Activated CD4-positive, alpha-beta T cell treated with anti-CD3 and anti-CD28 coated beads, Interleukin-2, amount 50 U/mL, for 4 hours (primary cell): ENCODE results near the gene CSTB.

Source experiments
- DNase-seq, 2 experiments: peaks; one replicate each; pipeline ENCODE4 v3.0.0-alpha.2; 2020

Gene CSTB

GRCh38 chr21:43745772-43746517 lies 30.2 kb downstream of the CSTB start:
- no peak for DNase-seq

- no peak for DNase-seq
These were observed 31.4 kb downstream of the CSTB start for GRCh38 chr21:43744725-43745124.

GRCh38 chr21:43743947-43744346 lies 32.2 kb downstream of the CSTB start:
- DNase-seq, result no peak

DNA sequence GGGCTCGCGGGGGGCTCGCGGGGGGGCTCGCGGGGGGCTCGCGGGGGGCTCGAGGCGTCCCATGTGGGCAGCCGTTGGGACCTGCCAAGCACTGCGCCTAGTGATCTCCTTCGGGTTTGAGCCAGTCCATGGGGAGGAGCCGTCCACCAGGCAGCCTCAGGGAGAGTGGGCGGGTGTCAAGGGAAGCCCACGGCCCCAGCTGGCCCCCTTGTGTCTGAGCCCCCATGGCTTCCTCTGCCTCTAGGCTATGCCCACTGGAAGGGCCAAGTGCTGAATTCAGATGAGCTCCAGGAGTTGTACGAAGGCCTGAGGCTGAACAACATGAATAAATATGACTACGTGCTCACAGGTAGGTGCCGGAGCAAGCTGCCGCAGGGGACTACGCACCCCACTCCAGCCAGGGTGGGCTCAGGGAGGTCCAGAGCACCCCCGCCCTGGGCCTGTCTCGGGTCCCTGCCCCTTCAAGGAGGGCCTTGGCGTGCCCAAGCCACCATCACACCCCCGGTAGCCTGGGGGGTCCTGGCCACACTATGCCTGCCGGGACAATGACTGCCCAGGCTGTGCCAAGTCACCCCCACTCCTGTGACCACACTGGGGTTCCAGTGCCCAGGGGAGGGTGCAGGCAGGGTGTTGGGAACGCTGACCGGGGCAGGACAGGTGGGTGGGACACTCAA lies 34.5 kb downstream of the CSTB start:
- no peak for DNase-seq

DNA sequence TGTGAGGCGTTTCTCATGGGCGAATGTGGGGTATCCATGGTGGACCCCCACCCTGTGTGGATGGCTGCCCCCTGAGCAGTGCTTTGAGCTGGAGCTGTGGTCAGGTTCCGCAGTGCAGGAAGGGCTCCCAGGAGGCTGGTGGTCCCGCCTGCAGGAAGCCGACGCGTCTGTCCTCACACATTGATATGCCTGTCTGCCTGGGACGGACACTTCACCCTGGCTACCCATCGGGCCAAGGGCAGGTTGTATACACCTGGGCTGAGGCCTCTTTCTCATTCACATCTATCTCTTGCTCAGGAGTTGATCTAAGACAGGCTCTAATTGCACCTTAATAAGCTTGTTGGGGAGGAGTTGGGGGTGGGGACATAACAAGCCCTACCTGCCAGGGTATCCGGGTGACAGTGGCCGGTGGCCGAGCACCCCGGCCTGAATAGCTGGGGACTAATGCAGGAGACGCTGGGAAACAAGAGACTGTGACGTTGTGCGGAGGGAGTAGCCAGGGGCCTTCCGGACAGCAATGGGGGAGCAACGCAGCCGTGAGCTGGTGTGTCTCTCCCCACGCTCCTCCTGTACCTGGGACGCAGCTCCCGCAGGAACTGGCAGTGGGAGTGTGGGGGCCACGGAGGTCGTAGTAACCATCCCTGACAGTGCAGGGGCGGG lies 35.5 kb downstream of the CSTB start:
- no peak for DNase-seq

GRCh38 chr21:43739621-43740435 lies 36.3 kb downstream of the CSTB start:
- no peak for DNase-seq

DNA sequence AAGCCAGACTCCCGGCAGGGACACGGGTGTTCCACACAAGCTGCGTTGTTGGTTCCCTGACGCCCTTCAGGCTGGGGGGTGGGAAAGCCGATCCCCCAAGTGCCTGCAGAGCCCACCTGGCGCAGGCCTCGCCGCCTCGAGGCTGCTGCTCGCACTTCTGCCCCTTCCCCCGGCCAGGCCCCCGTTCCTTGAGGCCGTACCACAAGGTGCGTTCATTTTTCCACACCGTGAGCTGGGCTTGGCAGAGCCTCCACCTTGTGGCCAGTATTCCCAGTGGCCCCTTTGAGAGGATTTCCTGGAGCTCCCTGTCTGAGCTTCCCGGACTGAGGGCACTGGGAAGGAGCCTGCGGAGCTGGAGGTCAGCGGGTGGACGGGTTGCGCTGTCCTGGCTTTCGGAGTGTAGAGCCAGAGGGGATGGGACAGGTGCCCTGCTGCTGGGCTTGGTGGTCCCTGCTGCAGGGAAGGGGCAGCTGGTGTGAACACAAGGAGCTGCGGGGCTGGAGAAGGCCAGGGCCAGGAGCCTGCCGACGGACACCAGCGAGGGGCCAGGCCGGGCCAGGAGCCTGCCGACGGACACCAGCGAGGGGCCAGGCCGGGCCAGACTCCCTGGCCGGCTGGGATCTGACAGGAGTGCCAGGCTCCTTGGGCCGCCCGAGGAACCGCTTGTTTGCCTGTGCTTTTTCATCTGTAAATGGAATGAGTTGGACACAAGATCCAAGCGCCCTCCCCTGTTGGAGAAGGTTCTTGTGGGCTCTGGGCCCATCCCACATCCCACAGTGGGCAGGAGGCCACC lies 38.8 kb downstream of the CSTB start:
- DNase-seq, result no peak

- no peak for DNase-seq
These were observed 39.8 kb downstream of the CSTB start for GRCh38 chr21:43736224-43736883.

- DNase-seq, result no peak
These were observed 40.6 kb downstream of the CSTB start for GRCh38 chr21:43735236-43736091.

DNA sequence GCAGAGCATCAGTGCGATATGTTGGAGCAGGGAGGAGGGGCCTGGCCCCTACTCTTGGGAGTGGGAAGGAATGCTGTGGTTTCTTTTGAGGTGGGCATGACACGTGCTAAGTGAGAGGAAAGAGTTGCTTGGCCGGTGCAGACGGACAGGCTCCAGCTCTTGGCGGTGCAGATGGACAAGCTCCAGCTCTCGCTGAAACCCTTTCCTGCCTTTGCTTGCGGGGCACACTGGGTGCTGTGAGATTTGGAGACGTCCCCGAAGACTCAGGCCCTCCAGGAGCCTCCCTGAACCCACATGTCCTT lies 41.2 kb downstream of the CSTB start:
- DNase-seq, result no peak

- DNase-seq, result no peak
These were observed 41.8 kb downstream of the CSTB start for GRCh38 chr21:43734131-43734927.

DNA sequence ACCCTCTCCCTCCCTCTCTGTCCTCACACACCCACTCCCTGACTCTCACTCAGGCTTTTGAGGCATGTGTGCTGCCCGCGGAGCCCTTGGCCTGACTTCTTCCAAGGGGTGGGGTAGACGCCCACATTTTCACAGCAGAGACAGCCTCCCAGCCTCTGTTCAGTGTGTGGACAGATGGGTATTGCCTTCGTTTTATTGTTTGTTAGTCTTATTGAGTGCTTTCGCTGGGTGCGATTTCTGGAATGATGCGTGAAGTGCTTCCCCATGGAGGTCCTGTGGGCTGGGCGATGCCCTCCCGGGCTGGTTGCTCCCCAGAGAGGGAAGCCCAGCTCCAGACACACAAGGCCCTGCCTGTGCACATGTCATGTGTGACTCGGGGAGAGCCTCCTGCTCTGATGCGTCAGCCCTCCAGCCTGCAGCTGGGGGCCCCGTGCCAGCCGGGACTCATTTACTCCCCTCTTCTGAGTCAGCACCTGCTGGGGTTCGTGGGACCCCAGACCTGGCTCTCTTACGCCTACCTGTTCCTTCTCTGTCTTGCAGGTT lies 42.5 kb downstream of the CSTB start:
- DNase-seq, result no peak

DNA sequence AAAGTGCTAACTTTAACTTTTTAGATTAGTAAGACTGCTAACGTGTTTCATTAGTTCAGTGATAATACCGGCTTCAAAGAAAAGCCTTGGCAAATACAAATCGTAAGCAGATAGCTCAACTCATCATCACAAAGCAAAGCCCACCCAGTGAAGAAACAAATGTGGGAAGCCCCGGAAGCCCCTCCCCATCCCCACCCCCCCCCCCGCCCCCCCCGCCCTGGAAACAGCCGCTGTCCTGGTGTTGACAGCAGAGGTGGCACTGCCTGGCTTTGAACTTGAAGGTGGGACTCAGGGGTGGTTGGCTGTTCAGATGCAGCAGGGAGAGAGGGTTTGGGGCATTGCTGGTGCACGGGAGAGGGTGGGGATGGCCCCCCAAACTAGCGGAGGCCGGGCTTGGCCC lies 43.0 kb downstream of the CSTB start:
- DNase-seq, result no peak

DNA sequence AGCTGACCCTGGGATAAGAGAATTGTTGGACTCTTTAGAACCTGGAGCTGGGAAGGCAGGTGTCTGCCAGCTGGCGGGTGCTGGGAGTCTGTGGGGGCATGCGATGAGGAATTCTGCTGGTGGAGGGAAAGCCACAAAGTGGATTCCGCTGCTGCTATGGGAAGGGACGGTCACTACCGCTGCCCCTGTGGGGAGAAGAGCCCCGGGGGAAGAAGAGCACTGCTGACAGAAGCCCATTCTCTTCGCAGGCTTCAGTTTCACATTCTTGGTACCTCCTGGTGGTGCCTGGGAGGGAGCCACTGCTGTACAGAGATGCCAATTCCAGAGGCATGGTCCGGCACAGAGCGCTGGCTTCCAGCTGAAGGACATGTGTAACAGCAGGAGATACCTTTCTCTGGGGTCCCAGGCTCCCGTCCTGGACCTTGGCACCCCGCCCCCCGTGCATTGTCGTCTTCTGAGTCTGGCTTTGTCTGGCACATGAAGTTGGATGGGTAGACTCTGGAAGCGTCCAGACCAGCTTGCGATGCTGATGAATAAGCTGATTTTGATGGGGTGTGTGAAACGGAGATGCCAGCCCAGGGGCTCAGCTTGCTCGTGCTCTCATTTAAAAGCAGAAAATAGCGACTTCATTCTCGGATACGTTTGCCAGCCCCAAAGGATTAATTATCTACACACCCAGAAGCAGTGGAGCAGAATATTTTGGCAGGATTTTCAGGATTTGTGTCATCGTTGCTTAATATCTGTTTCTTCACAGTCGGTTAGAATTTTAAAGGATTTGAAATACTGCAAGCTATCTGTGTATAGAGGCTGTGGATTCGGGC lies 44.0 kb downstream of the CSTB start:
- no peak for DNase-seq

DNA sequence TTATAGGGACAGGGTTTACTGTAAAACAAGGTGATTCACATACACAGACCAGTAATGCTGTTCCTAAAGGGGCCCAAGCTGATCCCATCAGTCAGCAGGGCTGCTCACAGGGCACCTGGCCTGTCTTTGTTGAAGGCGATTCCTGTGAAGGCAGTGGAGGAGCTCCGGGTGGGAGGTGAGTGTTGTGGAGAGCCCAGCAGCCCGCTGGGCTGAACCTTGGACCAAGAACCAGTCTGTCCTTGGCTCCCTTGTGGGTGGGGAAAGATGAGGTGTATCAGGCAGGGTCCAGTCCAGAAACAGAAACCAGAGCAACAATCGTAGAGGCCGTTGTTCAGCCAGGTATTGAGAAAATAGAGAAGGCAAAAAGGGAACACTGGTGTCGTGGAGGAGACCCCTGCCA lies 44.6 kb downstream of the CSTB start:
- DNase-seq, result no peak

- peak; percentile 71 to 77 for DNase-seq
These were observed 47.4 kb downstream of the CSTB start for GRCh38 chr21:43728467-43729390.

DNA sequence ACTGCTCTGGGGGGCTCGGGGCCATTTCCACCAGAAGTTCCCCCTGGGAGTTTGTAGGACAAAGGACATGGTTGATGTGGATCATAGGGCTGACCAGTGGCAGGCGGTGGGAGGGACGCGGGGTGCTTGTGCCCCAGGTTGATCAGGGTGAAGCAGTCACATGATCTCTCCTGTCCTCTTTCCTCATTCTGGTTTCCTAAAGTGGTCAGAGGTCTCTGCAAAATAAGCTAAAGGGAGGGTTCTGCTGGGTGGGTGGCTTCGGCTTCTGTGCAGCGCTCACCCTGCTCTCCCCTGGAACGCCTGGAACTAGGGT lies 48.0 kb downstream of the CSTB start:
- no peak for DNase-seq
